Mesothelial cell of epicardium (in vitro differentiated cells): ENCODE measurements around the gene VPS51. TPM values are rescaled to one million over a fixed set of nuclear protein-coding genes. Genes with fewer than 3 reads are reported as not detected.
A peak's percentile ranks its signal among the peaks of the same experiment; 100 is the strongest.

Experiments
- DNase-seq, 2 experiments: peaks; one replicate each; pipeline ENCODE4 v3.0.0; 2021; ENCODE audit warnings: low spot score in 2 of 2; ENCODE audit not compliant: unreplicated experiment in 2 of 2
- H3K27ac Mint-ChIP-seq: 2 replicates; pipeline ENCODE4 v1.8.0; 2021; ENCODE audit warnings: mixed read lengths
- H3K27me3 Mint-ChIP-seq: 2 replicates; pipeline ENCODE4 v1.8.0; 2021; ENCODE audit warnings: low read depth, mixed read lengths
- H3K36me3 Mint-ChIP-seq: 2 replicates; pipeline ENCODE4 v1.8.0; 2021; ENCODE audit warnings: mixed read lengths
- H3K4me1 Mint-ChIP-seq: 2 replicates; pipeline ENCODE4 v1.8.0; 2021; ENCODE audit warnings: mixed read lengths
- H3K4me3 Mint-ChIP-seq: 2 replicates; pipeline ENCODE4 v1.8.0; 2021; ENCODE audit warnings: mild to moderate bottlenecking, moderate library complexity, mixed read lengths
- H3K9me3 Mint-ChIP-seq: 2 replicates; pipeline ENCODE4 v1.8.0; 2021; ENCODE audit warnings: mixed read lengths
- CTCF ChIP-seq: fragments of 200-600 bp; sonication (generic); IDR thresholded peaks from one replicate; pipeline ENCODE4 v1.5.0; 2021; ENCODE audit warnings: antibody characterized with exemption; ENCODE audit not compliant: unreplicated experiment
- total RNA-seq: library from RNA; stranded (reverse); gene quantifications from 3 replicates; pipeline ENCODE4 v1.2.1, GENCODE V29; 2021

VPS51 gene
- total RNA-seq, 1 donor from 2014 or later = 113 TPM

GRCh38 chr11:65100674-65101350 is 4.8 kb downstream of the VPS51 start:
- no peak for DNase-seq
- no peak overlapping the region for H3K4me3 Mint-ChIP-seq
- no peaks in the 10 kb centered on the region for H3K9me3 Mint-ChIP-seq
- H3K4me1 Mint-ChIP-seq = peaks cover 9% of the 10 kb centered on the region
- no peaks in the 10 kb centered on the region for H3K27me3 Mint-ChIP-seq
- no peaks in the 10 kb centered on the region for H3K36me3 Mint-ChIP-seq
- TF ChIP-seq CTCF = peak; percentile 44
- no peak overlapping the region for H3K27ac Mint-ChIP-seq

- H3K27me3 Mint-ChIP-seq = no peaks in the 10 kb centered on the region
- no peak overlapping the region for H3K27ac Mint-ChIP-seq
- DNase-seq = no peak
- no peaks in the 10 kb centered on the region for H3K9me3 Mint-ChIP-seq
- no peak overlapping the region for H3K4me3 Mint-ChIP-seq
- TF ChIP-seq CTCF = no peak
- no peaks in the 10 kb centered on the region for H3K36me3 Mint-ChIP-seq
- peaks cover 3% of the 10 kb centered on the region for H3K4me1 Mint-ChIP-seq
Measured at GRCh38 chr11:65102142-65103095, 6.4 kb downstream of the VPS51 start.

- H3K27ac Mint-ChIP-seq = no peak overlapping the region
- H3K4me1 Mint-ChIP-seq = peaks cover 3% of the 10 kb centered on the region
- TF ChIP-seq CTCF = no peak
- H3K27me3 Mint-ChIP-seq = no peaks in the 10 kb centered on the region
- H3K36me3 Mint-ChIP-seq = no peaks in the 10 kb centered on the region
- no peak for DNase-seq
- H3K9me3 Mint-ChIP-seq = no peaks in the 10 kb centered on the region
- no peak overlapping the region for H3K4me3 Mint-ChIP-seq
Measured at GRCh38 chr11:65103476-65103875, 7.5 kb downstream of the VPS51 start.

GRCh38 chr11:65104628-65105027 is 8.6 kb downstream of the VPS51 start:
- peaks cover 3% of the 10 kb centered on the region for H3K4me1 Mint-ChIP-seq
- H3K27me3 Mint-ChIP-seq = no peaks in the 10 kb centered on the region
- no peaks in the 10 kb centered on the region for H3K9me3 Mint-ChIP-seq
- no peak overlapping the region for H3K27ac Mint-ChIP-seq
- TF ChIP-seq CTCF = no peak
- no peak overlapping the region for H3K4me3 Mint-ChIP-seq
- H3K36me3 Mint-ChIP-seq = no peaks in the 10 kb centered on the region
- no peak for DNase-seq

GRCh38 chr11:65107078-65107477 is 11.1 kb downstream of the VPS51 start:
- no peak overlapping the region for H3K4me3 Mint-ChIP-seq
- H3K27ac Mint-ChIP-seq = no peak overlapping the region
- H3K36me3 Mint-ChIP-seq = no peaks in the 10 kb centered on the region
- no peaks in the 10 kb centered on the region for H3K9me3 Mint-ChIP-seq
- DNase-seq = no peak
- peaks cover 2% of the 10 kb centered on the region for H3K27me3 Mint-ChIP-seq
- TF ChIP-seq CTCF = no peak
- peaks cover 19% of the 10 kb centered on the region for H3K4me1 Mint-ChIP-seq
